ENCODE data around the gene MOB3A.

Gene MOB3A

GRCh38 chr19:2021453-2022140 lies 74.5 kb downstream of the MOB3A start:
- DNase-seq: no peak

All from CD4-positive, alpha-beta T cell treated with Interleukin-1 beta for 1 hour (primary cell).